ENCODE results near the gene ZC3H4.

The ZC3H4 gene

DNA sequence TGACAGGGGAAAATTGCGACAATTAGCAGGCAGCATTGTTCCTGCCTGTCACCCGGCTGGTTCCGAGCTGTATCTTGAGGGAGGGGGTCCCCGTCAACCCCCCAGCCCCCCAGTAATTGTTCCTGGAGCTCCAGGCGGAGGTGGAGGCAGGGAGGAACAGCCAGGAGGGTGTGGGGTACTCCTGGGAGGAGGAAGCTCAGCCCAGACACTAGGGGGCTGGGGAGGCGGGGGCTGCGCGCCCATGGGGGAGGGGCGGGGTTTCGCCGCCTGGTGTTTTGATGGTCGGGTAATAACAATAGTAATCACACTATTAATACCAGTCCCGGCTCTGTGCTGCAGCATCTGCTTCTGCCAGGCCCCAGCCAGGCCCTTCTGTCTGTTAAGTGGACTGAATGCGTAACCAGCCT is 85.4 kb downstream of the ZC3H4 start:
- no peak for TF ChIP-seq CTCF (IDR thresholded peaks at IDR 0.05; ENCODE audit: control insufficient read depth, extremely low read depth, insufficient read depth)
- DNase-seq (ENCODE audit: low read depth), result no peak
- no peak overlapping the region for H3K4me3 ChIP-seq (ENCODE audit: low read depth, low read length)

GRCh38 chr19:47027586-47028088 is 85.9 kb downstream of the ZC3H4 start:
- no peak for TF ChIP-seq CTCF (IDR thresholded peaks at IDR 0.05; ENCODE audit: control insufficient read depth, extremely low read depth, insufficient read depth)
- DNase-seq (ENCODE audit: low read depth), result no peak
- no peak overlapping the region for H3K4me3 ChIP-seq (ENCODE audit: low read depth, low read length)

GRCh38 chr19:47026889-47027288 is 86.7 kb downstream of the ZC3H4 start:
- no peak for TF ChIP-seq CTCF (IDR thresholded peaks at IDR 0.05; ENCODE audit: control insufficient read depth, extremely low read depth, insufficient read depth)
- DNase-seq (ENCODE audit: low read depth), result no peak
- no peak overlapping the region for H3K4me3 ChIP-seq (ENCODE audit: low read depth, low read length)

- DNase-seq (ENCODE audit: low read depth), result no peak
- H3K4me3 ChIP-seq (ENCODE audit: low read depth, low read length), result no peak overlapping the region
- TF ChIP-seq CTCF (IDR thresholded peaks at IDR 0.05; ENCODE audit: control insufficient read depth, extremely low read depth, insufficient read depth), result no peak
These were observed 87.4 kb downstream of the ZC3H4 start for GRCh38 chr19:47026156-47026555.

DNA sequence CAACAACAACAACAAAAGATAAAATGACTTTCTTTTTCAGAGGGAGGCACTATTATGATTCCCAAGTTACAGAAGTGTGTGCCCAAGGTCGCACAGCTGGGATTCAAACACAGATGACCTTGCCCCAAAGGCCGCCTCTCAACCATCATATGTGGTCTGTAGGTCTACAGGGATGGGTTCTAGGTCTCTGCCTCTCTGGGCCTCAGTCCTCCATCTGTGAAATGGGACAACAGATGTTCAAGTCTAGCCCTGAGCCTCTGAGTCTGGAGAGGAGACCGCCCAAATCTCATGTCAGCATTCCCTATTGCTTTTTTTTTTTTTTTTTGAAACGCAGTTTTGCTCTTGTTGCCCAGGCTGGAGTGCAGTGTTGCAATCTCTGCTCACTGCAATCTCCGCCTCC is 89.1 kb downstream of the ZC3H4 start:
- DNase-seq (ENCODE audit: low read depth), result no peak
- TF ChIP-seq CTCF (IDR thresholded peaks at IDR 0.05; ENCODE audit: control insufficient read depth, extremely low read depth, insufficient read depth), result no peak
- H3K4me3 ChIP-seq (ENCODE audit: low read depth, low read length), result no peak overlapping the region

DNA sequence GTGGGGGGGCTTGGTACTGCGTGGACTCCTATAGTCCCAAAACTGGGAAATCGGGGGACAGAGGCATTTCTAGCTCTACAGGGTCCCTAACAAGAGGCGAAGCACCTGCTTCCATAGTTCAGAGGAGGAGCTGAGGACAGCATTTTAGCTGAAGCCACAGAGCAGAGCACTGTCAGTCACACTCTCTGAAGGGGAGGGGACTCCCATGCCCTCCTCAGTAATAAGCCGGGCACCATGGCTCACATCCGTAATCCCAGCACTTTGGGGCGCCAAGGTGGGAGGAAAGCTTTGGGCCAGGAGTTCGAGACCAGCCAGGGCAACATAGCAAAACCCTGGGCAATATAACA is 90.2 kb downstream of the ZC3H4 start:
- H3K4me3 ChIP-seq (ENCODE audit: low read depth, low read length), result no peak overlapping the region
- TF ChIP-seq CTCF (IDR thresholded peaks at IDR 0.05; ENCODE audit: control insufficient read depth, extremely low read depth, insufficient read depth), result no peak
- DNase-seq (ENCODE audit: low read depth), result no peak

Data from LNCaP clone FGC (cell line).